HL-60/S4 (cell line): ENCODE measurements around the gene NFKBIE.

Experiments
- in situ Hi-C: fragments of 300-500 bp; cut with MboI; formaldehyde crosslinking; loops from 2 replicates; pipeline ENCODE4 v1.14.3; 2022; ENCODE audit warnings: low sequenced_read_pairs

Gene NFKBIE

DNA sequence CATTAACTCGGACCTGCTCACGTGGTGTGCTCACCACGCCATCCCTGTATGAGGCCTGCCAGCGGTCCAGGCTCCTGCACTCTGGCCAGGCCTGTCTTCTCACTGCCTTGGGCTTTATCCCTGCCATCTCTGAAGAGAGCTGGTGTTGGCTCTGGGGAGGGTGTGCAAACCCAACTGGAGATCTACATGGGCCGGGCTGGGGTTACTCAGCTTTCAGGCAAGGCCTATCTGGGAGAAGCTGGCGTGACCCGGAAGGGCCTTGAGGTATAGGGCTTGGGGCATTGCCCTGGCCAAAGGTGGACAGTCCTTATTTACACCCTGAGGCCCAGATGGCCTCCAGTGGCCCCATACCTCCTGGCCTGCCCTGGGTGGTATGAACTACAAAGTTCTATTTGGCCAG is 36.9 kb downstream of the NFKBIE start:
- in situ Hi-C loops = no loop called here

DNA sequence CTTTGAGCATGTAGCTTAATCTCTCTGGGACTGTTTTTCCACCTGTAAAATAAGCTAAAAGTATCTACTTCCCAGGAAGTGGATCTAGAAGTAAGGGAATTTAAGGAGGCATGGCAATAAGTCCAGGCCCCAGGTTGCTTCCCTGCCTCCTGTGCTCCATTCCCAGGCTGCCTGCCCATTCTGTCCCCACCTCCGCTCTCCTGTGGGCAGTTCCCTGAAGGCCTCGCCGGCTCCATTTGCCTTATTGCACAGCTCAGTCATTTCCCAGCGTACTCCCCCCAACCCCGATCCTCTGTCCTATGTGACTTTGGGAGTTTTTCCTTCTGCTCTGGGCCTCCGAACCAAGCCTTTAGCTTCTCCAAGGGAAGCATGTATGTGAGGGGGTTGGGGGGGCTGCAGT is 37.3 kb downstream of the NFKBIE start:
- in situ Hi-C loops = no loop called here

DNA sequence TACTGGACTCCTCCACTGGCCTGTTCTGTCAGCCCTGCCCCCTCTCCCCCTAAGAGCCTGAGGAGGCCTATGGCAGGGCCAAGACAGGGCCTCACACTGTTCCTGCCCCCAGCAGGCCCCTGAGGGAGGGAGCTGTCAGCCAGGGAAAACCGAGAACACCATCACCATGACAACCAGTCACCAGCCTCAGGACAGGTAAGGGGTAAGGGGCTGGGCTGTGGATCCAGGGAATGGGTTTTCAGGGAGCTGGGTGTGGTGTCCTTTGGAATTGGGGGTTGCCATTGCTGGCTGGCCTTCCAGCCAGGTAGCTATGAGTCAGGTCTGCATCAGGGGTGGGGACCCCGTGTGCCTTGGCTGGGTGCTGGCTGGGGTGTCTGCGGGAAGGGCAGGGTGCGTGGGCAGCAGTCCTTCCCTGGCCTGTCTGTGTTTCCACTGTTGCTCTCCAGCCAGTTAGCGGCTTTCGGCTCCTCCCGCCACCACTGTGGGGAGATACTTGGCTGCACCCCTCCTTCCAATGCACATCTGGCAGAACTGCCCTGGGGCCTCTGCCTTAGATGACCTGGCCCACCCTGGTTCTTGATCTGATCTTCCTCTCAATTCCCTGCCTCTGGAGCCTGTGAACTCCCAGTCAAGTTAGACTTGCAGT is 38.1 kb downstream of the NFKBIE start:
- in situ Hi-C loops = no loop called here

DNA sequence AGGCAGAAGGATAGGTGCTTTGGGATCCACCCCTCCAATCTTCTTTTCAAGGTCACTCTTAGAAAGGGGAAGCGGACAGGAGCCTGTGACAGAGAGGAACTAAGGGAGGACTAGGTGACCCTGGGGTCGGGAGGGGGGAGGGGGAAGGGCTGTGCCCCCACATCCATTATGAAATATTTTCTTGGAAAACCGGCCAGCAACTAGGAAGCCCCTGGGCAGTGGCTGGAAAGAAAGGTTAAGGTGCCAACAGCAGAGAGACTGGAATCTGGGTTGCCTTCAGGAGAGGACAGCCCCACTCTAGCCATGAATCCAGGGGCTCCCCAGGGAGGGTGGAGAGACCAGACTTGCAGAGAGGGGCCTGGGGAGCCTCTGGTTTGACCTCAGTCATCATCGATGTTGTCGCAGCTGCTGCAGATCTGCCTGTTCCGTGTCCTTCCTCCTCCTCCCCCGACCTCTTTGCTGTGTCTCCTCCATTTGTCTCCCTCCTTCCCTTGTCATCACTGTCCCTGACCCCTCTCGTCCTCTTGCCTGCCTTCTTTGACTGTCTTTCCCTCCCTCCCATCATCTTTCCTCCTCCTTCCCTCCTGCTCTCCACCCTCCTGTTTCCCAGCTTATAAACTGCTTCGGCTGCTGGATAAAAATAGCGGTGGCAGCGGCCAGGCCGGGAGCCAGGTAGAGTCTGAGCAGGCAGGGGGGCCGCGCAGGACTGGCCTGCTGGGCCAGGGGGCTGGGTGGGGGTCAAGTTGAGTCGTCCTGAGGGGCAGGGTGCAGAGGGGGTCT is 38.8 kb downstream of the NFKBIE start:
- in situ Hi-C loops = no loop called here

DNA sequence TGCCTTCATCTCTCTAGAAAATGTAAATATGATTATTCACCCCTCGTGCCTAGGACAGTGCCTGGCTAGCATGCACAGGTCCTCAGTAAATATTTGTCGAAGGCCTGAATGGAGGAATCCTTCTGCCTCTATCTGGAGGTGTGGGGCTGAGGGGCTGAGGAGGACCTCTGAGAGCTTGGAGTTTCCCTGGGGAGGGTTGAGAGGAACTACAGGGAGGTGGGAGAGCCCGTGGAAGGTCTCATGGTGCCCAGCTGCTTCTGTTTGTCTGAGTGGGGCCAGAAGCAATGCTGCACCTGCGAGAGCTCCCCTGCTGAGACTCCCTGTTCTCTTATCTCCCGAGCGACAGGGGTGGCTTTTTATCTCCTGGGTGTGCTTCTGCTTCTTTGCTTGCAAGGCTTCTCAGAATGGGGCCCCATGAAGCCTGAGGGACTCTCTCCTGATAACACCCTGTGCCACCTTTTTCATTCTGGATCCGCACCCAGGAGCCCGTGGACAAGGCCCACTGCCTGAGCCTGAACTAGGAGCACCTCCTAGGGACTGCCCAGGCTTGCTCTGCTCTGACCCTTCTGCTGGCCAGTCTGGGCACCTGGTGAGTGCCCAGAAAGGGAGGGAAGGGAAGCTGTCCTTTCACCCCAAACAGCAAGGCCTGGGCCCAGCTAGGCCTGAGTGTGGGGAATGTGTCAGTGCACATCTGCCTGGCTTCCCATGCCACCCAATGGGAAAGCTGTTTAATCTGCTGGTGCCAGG is 39.6 kb downstream of the NFKBIE start:
- in situ Hi-C loops = no loop called here

DNA sequence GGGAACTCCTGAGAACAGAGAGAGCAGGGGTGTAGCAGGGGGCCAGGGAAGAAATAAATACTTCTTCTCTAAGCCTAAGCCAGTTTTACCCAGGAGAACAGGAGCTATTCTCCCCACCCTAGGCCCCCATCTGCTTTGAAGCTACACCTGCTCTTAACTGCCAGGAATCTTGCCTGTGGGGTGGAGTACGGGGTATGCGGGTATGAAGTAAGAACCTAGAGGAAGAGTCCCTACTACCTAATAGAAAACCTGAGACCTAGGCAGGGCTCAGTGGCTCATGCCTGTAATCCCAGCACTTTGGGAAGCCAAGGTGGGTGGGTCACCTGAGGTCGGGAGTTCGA is 40.4 kb downstream of the NFKBIE start:
- in situ Hi-C loops = no loop called here

DNA sequence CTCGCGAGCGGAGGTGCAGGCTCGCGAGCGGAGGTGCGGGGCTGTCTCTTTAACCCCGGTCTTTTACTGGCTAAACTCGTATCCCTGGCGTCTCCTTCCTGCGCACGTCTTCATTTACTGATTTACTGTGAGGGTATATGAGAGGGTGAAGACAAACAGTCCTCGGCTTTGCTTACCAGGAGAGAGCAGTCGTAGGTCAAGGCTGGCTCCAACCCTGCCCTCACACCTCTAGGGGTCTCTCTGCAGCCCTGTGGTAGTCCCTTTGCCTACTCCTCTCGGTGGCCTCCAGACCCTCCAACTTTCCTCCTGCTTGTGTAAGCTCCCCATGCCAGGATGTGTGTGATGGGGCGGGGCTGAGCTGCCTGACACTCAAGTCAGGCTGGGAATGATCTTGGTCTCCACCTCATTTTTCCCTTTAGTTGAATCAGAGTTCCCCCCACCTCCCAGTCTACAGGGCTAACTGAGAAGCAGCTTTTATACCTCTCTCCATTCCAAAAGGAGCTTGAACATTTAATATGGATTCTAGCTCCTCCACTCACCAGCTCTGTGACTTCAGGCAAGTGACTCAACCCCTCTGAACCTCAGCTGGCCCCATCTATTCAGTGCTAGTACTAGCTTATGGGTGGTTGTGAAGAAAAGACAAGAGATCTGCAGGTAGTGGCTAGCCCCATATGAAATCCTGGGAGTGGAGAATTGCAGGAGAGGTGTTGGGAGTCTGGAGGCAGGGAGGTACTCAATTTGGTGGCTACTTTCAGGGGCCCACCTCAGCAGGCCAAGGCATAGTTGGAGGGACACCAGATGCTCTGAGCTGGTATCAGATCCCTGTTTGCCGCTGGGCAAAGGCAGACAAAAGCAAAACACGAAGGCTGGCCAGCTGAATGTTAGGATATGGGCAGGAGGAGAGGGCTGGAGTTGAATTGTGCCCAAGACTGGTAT is 41.1 kb downstream of the NFKBIE start:
- in situ Hi-C loops = no loop called here

- in situ Hi-C loops = no loop called here
These were observed 41.9 kb downstream of the NFKBIE start, which contains the start of gene SLC29A1 for GRCh38 chr6:44223319-44224028. Gene SLC29A1, plus strand, starts transcription at chr6:44223595. Its CDS starts 3,719 bp downstream, at chr6:44227314.

DNA sequence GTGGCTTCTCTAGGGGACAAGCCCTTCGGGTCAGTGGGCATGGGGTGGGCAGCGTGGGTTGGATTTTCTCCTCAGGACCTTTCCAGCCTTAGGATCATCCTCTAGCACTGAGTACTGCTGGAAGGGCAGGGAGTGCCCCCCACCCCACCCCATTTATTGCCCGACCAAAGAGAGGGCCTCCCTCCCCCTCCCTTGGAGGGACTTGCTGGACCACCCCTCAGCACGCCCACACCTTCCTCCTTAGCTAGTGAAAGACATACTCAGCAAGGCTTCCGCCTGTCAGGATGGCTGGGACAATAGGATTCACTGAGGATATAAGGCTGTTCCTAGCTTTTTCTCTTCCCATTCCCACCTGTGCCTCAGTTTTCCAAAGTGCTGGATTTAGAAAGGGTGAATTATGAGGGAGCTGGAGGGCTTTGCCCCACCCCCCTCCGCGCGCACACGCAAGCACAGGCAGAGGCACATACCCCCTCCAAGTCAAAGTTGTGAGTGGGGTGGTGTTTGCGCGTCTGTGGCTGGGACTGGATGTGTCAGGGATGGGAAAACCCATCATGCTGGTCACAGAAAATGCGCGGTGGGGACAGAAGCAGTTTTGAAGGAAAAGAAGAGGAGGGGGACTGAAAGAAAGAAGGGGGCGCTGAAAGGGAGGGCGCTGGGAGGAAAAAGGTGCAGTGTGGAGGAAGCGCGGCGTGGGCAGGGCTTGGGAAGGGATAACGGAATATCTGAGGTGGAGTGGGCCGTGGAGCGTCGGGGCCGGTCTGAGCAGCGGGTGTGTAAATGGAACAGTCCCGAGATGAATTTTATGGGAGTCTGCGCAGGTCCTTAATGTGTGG is 42.6 kb downstream of the NFKBIE start:
- in situ Hi-C loops = no loop called here

GRCh38 chr6:44221961-44222335 is 43.4 kb downstream of the NFKBIE start:
- in situ Hi-C loops = no loop called here

DNA sequence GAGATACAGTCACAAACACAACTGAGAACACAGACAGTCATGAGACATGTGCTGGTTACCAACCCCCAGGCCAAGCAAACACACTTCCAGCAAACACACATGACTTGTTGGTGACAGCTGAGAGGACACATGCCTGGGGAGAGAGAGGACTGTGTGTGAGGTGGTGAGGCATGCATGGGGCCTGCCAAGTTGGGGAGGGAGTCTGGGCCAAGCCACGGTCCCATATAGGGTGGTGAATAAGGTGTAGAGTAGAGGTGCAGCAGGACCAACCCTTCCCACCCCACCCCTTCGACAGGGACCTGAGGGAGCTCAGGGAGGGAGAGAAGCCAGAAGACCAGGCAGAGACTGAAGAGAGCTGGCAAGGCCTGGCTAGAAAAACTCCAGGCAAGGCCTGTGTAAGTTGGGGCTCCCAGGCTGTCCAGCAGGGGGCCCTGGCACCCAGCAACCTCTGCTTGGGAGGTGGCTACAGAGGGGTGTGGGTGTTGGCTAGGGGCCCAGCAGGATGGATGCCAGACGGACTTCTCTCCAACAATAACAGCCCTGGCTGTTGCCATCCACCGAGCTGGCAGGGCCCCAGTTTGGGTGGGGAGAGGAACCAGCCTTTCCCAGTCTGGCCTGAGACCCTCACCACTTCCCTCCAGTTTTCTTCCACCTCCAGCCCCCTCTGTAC is 43.9 kb downstream of the NFKBIE start:
- in situ Hi-C loops = no loop called here

- in situ Hi-C loops = no loop called here
These were observed 44.4 kb downstream of the NFKBIE start for GRCh38 chr6:44220913-44221290.

DNA sequence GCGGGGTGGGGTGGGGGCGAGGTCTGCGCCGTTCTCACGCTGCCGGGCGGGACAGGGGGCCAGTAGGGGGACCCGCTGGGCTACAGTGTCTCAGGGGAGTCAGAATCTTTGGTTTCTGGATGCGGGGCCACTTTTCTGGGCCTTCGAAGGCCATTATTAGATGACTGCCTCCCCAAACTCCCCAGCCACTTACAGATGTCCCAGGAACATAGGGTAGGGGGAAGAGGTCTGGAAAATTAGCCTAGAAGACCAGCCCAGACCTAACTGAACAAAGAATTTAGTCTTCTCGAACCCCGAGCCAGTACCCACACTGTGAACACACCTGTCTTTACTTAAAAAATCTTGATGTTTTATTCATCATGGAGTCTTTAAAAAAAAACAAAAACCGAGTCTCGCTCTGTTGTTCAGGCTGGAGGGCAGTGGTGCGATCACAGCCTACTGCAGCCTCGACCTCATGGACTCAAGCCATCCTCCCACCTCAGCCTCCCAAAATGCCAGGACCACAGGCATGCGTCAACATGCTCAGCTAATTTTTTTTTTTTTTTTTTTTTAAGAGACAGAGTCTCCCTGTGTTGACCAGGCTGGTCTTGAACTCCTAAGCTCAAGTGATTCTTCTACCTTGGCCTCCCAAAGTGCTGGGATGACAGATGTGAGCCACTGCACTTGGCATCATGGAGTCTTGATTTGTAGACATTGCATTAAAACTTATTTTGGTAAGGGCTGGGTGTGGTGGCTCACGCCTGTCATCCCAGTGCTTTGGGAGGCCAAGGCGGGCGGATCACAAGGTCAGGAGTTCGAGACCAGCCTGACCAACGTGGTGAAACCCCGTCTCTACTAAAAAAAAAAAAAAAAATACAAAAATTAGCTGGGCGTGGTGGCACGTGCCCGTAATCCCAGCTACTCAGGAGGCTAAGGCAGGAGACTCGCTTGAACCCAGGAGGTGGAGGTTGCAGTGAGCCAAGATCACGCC is 45.3 kb downstream of the NFKBIE start:
- in situ Hi-C loops = no loop called here

- in situ Hi-C loops = no loop called here
These were observed 46.1 kb downstream of the NFKBIE start for GRCh38 chr6:44219053-44219814.

- in situ Hi-C loops = no loop called here
These were observed 47.8 kb downstream of the NFKBIE start for GRCh38 chr6:44217332-44218143.

GRCh38 chr6:44216677-44217331 is 48.5 kb downstream of the NFKBIE start, which contains the start of gene MYMX:
Gene MYMX, plus strand, starts transcription at chr6:44216926. Its CDS starts 546 bp downstream, at chr6:44217472.
- in situ Hi-C loops = no loop called here
